IPS DF 4.7 (cell line): ENCODE measurements around the gene CLIC4.
"Not testable (repeated sequence)": the region's sequence is repeated elsewhere in the genome, so short reads cannot be mapped to it uniquely, and the experiment has no call there.

Experiments used
- DNase-seq: peaks from one replicate; pipeline ENCODE4 v3.0.0-alpha.2; 2013; ENCODE audit warnings: low spot score; ENCODE audit errors: extremely low read depth

CLIC4 gene

GRCh38 chr1:24875257-24875656 lies 130.0 kb downstream of the CLIC4 start:
- DNase-seq, result no peak

- no peak for DNase-seq
Measured at GRCh38 chr1:24875991-24876506, 130.8 kb downstream of the CLIC4 start.

GRCh38 chr1:24878045-24878444 lies 132.8 kb downstream of the CLIC4 start:
- no peak for DNase-seq

GRCh38 chr1:24878775-24879742 lies 133.8 kb downstream of the CLIC4 start:
- DNase-seq, result no peak

- DNase-seq, result no peak
Measured at GRCh38 chr1:24881034-24881433, 135.8 kb downstream of the CLIC4 start.

GRCh38 chr1:24884751-24885150 lies 139.5 kb downstream of the CLIC4 start:
- no peak for DNase-seq

- no peak for DNase-seq
Measured at GRCh38 chr1:24886241-24886640, 141.0 kb downstream of the CLIC4 start.

- no peak for DNase-seq
Measured at GRCh38 chr1:24888061-24888970, 143.1 kb downstream of the CLIC4 start.

- no peak for DNase-seq
Measured at GRCh38 chr1:24888971-24889676, 143.9 kb downstream of the CLIC4 start.

- no peak for DNase-seq
Measured at GRCh38 chr1:24890887-24891286, 145.6 kb downstream of the CLIC4 start.

- DNase-seq, result not testable (repeated sequence)
Measured at GRCh38 chr1:24891367-24891766, 146.1 kb downstream of the CLIC4 start.

GRCh38 chr1:24892188-24893153 lies 147.2 kb downstream of the CLIC4 start:
- no peak for DNase-seq

GRCh38 chr1:24893431-24893830 lies 148.2 kb downstream of the CLIC4 start:
- no peak for DNase-seq
